Lower leg skin (tissue), 4 donors: ENCODE results near the gene PRDM10. TPM values are rescaled to one million over a fixed set of nuclear protein-coding genes. Genes with fewer than 3 reads are reported as not detected.

Experiments used
- DNase-seq, 2 donors: peaks; one replicate each; pipeline ENCODE4 v3.0.0-alpha.2; 2019; ENCODE audit warnings: low spot score in 2 of 2
- H3K4me3 ChIP-seq: fragments of 200-600 bp; sonication (generic); 2 replicates; pipeline ENCODE4 v1.5.1; 2017; ENCODE audit warnings: mild to moderate bottlenecking, low read depth; ENCODE audit not compliant: poor library complexity, severe bottlenecking
- CTCF ChIP-seq, 3 donors: fragments of 450-650 bp; IDR thresholded peaks; one replicate each; pipeline ENCODE4 v1.5.1; 2016; ENCODE audit warnings: antibody characterized with exemption in 3 of 3, mild to moderate bottlenecking in 3 of 3, moderate library complexity in 2 of 3
- POLR2A ChIP-seq, 2 donors: fragments of 450-650 bp; IDR thresholded peaks; one replicate each; pipeline ENCODE4 v1.6.1; 2016 to 2017; ENCODE audit warnings: antibody characterized with exemption in 2 of 2, mild to moderate bottlenecking in 1 of 2, moderate library complexity in 1 of 2
- WGBS, 2 donors: methylation state at CpG; one replicate each; pipeline ENCODE4 v1.1.5; 2018; 5-methylcytosine and 5-hydroxymethylcytosine counted together
- intact Hi-C: fragments of 100-400 bp; cut with DNase I; formaldehyde crosslinking; loops from one replicate; pipeline ENCODE4 v1.15.0; 2023; ENCODE audit warnings: low total_unique reads
- total RNA-seq, 4 donors: library from RNA; depleted of rRNA; stranded (reverse); fragments of >200 nt; gene quantifications; one replicate each; pipeline ENCODE4 v1.1.0, GENCODE V29; 2016

Gene PRDM10
- total RNA-seq, 4 donors from 2014 or later: 6.7 to 13.0 (median 9.1) TPM

DNA sequence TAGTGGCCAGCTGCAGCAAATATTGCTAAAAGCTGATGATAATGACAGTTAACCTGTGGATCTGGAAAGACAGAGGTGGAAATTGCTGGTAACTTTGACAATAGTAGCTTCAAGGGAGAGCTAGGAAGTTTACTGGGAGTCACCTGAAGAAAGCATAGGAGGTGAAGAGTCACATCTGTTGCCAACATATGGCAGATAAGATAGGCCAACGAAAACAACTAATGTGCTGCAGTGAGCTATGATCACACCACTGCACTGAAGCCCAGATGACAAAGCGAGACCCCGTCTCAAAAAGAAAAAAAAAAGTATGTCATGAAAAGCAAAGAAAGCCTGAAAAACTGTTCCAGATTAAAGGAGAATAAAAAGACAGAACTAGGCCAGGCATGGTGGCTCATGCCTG lies 4.3 kb upstream of the PRDM10 start:
- no peak overlapping the region for H3K4me3 ChIP-seq
- TF ChIP-seq CTCF (IDR thresholded peaks at IDR 0.05) (no peak), POLR2A (IDR thresholded peaks at IDR 0.05) (no peak)
- intact Hi-C loops: loop anchor here (10.0 kb wide), 1 partner anchor 58 kb away; the partner anchor contains the start of gene APLP2
- no peak for DNase-seq
- 85 to 89% methylated on average over 3 of the region's 3 CpGs for WGBS, 2 donors

GRCh38 chr11:130003717-130004001 lies 1.0 kb upstream of the PRDM10 start:
- intact Hi-C loops: loop anchor here (10.0 kb wide), 1 partner anchor 61 kb away; the partner anchor contains the start of gene APLP2
- TF ChIP-seq POLR2A (IDR thresholded peaks at IDR 0.05): no peak
- no peak for TF ChIP-seq CTCF (IDR thresholded peaks at IDR 0.05)
- 1 to 2% methylated on average over 8 of the region's 8 CpGs for WGBS, 2 donors
- DNase-seq: no peak
- H3K4me3 ChIP-seq: peak overlapping the region; percentile 60

DNA sequence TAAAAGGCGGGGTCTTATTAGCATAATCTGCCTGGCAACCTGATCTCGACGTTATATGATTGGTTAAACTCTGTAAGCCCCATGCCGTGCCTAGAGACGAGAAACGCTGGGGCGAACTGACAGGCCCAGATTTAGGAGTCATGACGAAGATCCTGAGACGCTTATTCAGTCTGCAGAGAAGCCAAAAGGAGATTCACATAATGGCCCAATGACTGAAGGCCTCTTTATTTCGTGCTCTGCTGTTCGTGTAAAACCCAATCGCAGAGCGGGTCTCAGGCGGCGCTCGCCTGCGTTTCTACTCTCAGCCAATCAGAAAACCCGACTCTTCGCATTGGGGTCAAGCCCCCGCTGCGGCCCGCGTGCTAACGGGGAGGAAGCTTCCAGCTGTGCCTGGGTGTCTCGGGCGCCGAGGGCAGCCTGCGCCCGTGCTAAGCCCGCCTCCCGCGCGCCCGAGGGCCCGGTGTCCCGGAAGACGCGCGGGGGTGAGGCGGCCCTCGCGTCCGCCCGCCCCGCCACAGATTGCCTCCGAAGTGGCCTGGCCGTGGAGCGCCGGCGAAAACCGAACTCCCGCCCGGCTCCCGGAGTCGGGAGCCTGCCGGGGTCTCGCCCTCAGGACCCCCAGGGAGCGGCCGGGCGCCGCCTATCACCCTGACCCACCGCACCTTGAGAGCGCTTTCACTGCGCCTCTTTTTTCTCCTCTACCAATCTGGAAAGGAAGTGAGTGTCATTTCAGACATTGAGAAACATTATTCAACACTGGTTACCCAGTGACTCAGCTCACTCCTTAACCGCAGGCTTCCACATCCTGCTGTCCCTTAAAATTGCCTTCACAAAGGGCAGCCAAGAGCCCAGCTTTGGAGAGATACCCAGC lies 446 bp upstream of the PRDM10 start:
- WGBS, 2 donors: 0% methylated on average over 28 to 37 of the region's 65 CpGs
- peak overlapping the region; percentile 72 for H3K4me3 ChIP-seq
- TF ChIP-seq POLR2A (IDR thresholded peaks at IDR 0.05) (peak in 1 of 2 donors; percentile 50), CTCF (IDR thresholded peaks at IDR 0.05) (no peak)
- intact Hi-C loops: loop anchor here (10.0 kb wide), 1 partner anchor 62 kb away; the partner anchor contains the start of gene APLP2
- DNase-seq: peak; percentile 95 to 98

DNA sequence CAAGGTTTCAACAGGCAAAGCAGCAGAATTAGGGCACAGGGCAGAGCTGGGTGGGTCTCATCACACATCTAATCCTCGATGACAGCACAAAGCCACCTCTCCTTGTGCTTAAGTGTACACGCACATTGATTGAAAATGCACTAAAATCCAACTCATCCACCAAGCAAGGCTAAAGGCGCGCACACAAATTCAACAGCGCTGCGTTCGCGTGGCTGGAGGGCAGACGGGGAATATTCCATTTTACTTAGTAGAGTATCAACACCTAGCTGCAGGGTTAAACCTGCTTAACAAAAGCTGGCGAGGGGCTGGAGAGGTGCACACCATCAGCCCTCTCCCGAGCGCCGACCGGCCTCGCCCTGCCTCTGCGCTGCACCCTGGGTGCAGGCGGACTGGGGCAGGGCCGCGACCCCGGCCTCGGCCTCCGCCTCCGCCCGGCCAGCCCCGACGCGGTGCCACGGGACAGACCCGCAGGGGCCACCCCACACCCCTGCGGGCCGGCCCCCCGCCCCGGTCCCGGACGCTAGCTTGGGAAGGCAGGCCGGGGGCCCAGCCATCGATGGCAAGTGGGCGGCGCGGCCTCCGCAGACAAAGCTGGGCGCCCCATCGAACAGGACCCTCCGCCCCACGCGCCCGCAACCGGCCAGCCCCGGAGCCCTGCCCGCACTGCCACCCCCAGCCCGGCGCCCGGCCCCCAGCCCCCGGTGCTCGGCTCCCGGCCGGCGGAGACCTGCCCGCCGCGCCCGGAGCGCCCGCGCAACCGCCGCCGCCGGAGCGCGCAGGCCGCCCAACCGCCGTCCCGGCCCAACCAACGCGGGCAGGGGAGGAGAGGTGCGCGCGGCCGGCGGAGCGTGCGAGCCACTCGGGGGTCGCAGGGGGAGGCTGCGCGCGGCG lies 929 bp downstream of the PRDM10 start:
- intact Hi-C loops: loop anchor here (10.0 kb wide), 1 partner anchor 63 kb away; the partner anchor contains the start of gene APLP2

More for the DNA sequence above, 929 bp downstream of the PRDM10 start:
- DNase-seq: peak in 1 of 2 donors; percentile 90
- TF ChIP-seq CTCF (IDR thresholded peaks at IDR 0.05) (no peak), POLR2A (IDR thresholded peaks at IDR 0.05) (no peak)
- WGBS, 2 donors: 1% methylated on average over 14 to 20 of the region's 90 CpGs
- H3K4me3 ChIP-seq: peak overlapping the region; percentile 72
